HTR-8/SVneo (cell line): ENCODE data around the gene VAPB.

ENCODE experiments used
- DNase-seq: peaks from one replicate; pipeline ENCODE4 v3.0.0; 2011; ENCODE audit warnings: low spot score, mixed read lengths; ENCODE audit not compliant: insufficient read length
- FAIRE-seq: peaks from 2 replicates; lab custom pipeline; 2011; peaks lifted over from hg19 to GRCh38; lab: Jason Lieb, UNC

Gene VAPB

GRCh38 chr20:58377017-58377416 lies 12.0 kb upstream of the VAPB start:
- FAIRE-seq (no peak), DNase-seq (no peak)

- DNase-seq (no peak), FAIRE-seq (peak; percentile 76)
Observed at GRCh38 chr20:58377766-58378401, 11.1 kb upstream of the VAPB start.

DNA sequence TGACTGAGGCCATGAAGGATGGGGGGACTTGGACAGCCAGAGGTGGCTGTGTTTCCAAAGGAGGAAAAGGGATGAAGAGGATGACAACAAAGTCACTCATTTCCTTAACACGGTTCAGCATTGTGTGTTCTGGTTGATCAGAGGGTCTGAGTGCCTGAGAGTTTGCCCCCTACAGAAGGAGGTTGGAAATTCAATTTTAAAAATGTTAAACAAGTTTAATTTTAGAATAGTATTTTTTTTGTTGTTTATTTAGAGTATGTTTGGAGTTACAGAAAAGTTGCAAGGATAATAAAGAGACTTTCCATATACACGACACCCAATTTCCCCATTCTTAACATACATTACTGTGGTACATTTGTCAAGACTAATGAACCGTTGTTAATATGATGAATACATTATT lies 10.3 kb upstream of the VAPB start:
- FAIRE-seq (peak; percentile 71), DNase-seq (no peak)

GRCh38 chr20:58381627-58382026 lies 7.4 kb upstream of the VAPB start:
- DNase-seq (no peak), FAIRE-seq (peak; percentile 96)

DNA sequence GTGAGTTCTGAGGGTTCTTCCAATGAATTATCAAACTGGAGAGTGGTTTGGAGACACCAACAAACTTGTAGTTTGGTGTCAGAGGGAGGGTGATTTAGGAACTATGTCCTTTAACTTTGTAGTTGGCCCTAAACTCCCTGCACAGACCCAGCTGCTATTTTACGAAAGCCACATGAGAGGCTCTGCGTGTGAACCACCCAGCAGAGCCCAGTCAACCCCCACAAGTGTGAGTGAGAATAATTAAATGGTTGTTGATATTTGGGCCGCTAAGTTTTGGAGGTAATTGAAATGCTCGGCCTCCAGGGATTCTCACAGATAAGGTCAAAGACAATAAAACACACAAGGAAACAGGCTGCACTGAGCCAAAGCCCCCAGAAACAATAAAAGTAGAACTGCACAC lies 6.9 kb upstream of the VAPB start:
- FAIRE-seq (peak; percentile 55), DNase-seq (no peak)

- FAIRE-seq = peak; percentile 87
- DNase-seq = no peak
Observed at GRCh38 chr20:58384821-58385220, 4.2 kb upstream of the VAPB start.

DNA sequence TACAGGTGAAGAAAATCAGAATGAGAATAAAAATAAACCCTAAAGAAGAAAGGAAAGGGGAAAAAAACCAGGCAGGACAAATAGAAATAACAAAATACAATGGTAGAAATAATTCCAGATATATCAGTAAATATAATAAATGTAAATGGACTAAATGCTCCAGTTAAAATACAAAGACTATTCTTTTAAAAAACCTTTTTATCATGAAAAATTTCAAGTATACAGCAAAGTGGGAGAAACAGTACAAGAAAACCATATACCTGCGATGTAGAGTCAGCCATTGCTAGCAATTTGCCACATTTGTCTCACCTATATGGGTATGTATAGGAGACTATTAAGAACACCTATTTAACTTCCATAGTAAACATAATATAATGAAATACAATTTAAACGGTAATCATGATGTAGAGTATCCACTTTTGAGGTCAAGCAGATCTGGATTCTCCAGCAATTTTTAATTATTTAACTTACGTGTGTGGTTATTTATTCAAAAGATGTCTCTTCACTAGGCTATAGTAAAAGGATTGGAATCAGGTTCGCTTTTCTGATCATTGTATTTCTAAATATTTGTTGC lies 914 bp upstream of the VAPB start:
- DNase-seq (no peak), FAIRE-seq (no peak)

DNA sequence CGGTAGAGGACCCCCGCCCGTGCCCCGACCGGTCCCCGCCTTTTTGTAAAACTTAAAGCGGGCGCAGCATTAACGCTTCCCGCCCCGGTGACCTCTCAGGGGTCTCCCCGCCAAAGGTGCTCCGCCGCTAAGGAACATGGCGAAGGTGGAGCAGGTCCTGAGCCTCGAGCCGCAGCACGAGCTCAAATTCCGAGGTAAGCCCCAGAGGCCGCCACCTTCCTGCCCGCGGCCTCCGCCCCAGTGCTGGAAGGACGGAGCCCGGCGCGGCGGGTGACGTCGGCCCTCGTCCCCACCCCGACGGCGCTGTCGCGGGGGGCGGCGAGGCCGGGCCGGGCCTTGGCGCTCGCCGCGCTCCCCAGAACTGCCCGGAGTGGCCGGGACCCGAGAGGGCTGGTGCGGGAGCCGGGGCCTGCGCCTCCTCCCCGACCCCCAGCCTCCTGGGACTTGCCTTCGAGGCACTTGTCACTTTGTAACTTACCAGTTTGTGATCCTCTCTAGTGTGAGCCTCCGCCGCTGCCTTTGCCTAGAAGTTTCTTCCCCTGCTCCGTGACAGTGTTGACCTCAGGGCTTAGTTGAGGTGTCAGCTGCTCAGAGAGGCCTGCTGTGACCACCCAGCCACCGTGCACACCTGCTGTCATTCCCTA lies 417 bp downstream of the VAPB start:
- FAIRE-seq = no peak

DNA sequence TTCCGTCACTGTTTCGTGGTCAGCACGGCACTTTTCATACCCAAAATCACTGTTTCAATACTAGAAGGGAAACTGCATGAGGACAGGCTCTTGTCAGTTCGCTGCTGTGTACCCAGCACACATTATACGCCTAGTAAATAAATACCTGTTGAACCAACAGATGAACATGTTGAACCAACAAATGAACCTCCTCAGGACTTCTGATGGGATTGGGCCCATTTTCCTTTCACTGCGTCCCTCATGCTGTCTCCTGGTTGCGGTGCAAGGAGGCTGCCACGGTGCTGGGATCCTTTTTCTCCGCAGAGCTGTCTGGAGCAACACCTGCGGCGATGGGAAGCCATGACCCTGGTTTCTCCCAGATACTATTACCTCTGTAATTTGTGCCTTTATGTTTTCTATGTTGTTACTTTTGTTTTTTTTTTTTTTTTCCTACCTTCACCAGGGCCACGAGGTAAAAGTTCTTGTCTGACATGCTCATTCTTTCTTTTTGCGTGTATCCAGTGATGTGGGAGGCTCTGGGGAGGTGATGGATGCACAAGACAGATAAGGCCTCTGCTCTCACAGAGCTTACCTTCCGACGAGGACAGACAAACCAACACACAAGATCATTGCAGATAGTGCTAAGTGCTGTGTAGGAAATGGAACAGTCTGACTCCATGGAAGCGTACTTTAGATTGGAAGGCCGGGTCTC lies 1.1 kb downstream of the VAPB start:
- DNase-seq = no peak
- peak; percentile 87 for FAIRE-seq

More for the DNA sequence above, 417 bp downstream of the VAPB start:
- DNase-seq = peak; percentile 73

- FAIRE-seq (no peak), DNase-seq (no peak)
Observed at GRCh38 chr20:58390659-58391035, 1.6 kb downstream of the VAPB start.

- DNase-seq = no peak
- FAIRE-seq = peak; percentile 60
Observed at GRCh38 chr20:58392286-58392685, 3.3 kb downstream of the VAPB start.

- DNase-seq (peak; percentile 65), FAIRE-seq (peak; percentile 89)
Observed at GRCh38 chr20:58393299-58393698, 4.3 kb downstream of the VAPB start.

DNA sequence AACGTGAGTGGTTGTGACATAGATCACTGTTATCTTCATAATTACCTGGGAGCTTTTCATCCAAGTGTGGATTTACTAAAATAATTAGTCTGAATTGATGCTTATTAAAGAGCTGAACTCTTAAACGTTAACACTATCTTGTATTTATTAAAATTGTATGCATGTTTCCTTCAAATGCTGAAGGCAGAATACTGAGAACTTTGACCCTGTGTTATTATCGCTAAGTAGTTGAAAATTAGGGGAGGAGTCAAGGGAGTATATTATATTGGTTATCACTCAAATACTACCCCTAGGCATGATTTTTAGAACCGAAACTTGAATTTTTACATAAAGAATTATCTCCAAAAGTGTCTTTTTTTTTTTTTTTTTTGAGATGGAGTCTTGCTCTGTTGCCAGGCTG lies 5.8 kb downstream of the VAPB start:
- FAIRE-seq (no peak), DNase-seq (no peak)

GRCh38 chr20:58395604-58396003 lies 6.6 kb downstream of the VAPB start:
- DNase-seq = no peak
- FAIRE-seq = no peak

DNA sequence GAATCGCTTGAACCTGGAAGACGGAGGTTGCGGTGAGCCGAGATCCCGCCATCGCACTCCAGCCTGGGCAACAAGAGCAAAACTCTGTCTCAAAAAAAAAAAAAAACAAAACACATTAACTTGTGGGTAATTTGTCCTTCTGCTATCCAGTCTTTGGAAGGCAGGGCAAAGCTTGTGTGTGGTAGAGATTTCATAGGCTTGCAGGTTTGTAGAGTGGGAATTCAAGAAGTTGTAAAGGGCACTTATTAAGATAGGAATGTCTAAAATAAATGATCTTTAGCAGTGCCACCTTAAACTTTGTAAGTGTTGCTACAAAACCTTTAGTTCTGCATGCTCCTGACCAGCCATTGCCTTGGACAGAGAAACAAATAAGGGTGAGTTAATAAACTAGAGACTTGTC lies 8.4 kb downstream of the VAPB start:
- FAIRE-seq (no peak), DNase-seq (no peak)

- DNase-seq = no peak
- no peak for FAIRE-seq
Observed at GRCh38 chr20:58398254-58398653, 9.2 kb downstream of the VAPB start.

DNA sequence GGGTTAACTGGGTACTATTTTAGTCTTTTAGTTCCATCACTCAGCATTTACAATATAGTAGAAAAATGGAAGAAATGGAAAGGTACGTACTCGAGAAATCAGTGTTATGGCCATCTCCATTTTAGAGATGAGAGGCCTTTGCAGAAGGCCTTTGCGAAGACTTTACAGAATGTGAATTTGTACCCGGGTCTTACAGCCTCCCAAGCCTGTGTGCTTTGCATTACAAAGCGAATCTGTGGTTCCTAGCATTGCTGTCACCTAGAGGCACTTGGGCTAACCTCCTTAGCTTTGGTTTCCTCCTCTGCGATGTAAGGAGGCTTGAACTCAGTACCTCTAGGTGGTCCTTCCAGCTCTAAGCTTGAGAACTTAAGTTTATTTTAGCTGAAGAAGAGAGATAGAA lies 10.9 kb downstream of the VAPB start:
- FAIRE-seq (no peak), DNase-seq (no peak)

DNA sequence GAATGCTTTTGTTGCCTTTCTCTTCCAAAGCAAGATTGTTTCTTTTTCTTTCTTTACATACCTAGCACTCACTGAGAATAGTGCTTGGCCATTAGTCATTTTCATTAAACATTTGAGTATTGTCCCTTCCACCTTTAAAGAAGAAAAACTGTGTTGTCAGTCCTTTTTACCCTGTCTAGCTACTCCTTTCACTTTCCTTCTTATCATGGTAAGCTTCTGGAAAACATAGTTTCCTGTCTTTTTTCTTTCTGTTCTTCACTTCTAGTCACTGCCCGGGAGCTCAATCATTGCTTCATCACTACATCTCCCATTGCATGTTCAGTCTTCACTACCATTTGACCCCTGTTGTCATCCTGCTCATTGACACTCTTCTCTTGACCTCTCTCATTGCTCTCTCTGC lies 12.1 kb downstream of the VAPB start:
- DNase-seq = no peak
- peak; percentile 48 for FAIRE-seq

DNA sequence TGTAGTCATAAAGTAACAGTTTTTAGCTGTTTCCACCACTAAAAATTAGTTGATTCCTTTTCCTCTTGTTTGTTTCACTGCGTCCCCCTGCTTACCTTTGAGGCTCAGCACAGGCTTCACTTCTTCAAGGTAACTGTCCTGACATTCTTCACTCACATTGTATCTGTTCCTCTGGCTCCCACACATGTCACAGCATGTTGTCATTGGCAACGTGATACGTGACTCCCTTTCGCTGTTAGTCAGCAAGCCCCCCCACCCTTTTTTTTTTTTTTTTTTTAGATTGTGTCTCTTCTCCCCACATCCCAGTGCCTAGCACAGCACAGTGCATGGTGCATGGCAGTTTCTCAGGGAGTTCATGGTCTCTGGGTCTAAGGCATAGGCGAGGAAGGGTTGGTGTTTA lies 13.3 kb downstream of the VAPB start:
- DNase-seq = no peak
- peak; percentile 95 for FAIRE-seq

DNA sequence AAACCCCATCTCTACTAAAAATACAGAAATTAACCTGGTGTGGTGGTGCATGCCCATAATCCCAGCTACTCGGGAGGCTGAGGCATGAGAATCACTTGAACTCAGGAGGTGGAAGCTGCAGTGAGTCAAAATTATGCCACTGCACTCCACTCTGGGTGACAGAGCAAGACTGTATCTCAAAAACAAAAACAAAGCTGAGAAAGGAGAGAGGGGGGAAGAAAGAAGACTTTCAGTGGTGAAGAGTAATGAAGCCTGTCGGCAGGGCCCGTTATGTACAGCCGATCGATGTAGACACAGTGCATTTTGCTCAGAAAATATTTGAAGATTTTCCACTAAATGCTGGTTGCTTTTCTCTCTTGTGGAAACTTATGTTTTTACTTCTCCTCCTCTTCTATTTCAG lies 13.8 kb downstream of the VAPB start:
- no peak for DNase-seq
- no peak for FAIRE-seq

GRCh38 chr20:58403272-58403671 lies 14.2 kb downstream of the VAPB start:
- FAIRE-seq = no peak
- no peak for DNase-seq
